SH-SY5Y (cell line): ENCODE data around the gene PTPRT.

ENCODE experiments used
- GATA2 ChIP-seq: IDR thresholded peaks from 2 replicates; pipeline ENCODE4 v1.6.1; 2011; ENCODE audit warnings: mild to moderate bottlenecking, low read depth, low read length
- GATA3 ChIP-seq: IDR thresholded peaks from 2 replicates; pipeline ENCODE4 v1.6.1; 2011; ENCODE audit warnings: low read depth, mild to moderate bottlenecking, low read length, moderate library complexity

DNA sequence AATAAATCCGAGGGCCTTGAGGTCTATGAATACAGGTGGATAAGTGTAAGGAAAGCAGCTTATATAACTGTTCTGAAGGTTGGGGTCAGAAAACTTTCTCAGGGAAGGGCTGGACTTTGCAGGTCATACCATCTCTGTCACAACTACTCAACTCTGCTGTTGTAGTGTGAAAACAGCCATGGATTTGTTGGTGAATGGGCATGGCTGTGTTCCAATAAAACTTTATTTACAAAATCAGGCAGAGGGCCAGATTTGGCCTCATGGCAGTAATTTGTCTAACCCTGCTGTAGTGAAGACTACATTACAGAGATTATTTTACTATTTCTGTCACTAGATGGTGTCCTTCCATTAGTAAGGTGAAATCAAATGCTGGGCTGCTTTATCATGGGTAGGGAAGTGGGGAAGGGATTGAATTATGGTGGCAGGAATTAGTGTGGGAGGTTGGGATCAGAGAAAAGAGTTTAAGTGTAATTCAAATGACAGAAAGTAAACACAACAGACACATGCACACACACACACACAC, 1161.9 kb downstream of the PTPRT start:
- TF ChIP-seq GATA3 (no peak), GATA2 (no peak)
